ENCODE measurements around the gene C2orf76.

Gene C2orf76

GRCh38 chr2:119337749-119338148 lies 28.9 kb downstream of the C2orf76 start:
- no peak for DNase-seq (ENCODE audit: low read depth)

- no peak for DNase-seq (ENCODE audit: low read depth)
These were observed 32.8 kb downstream of the C2orf76 start for GRCh38 chr2:119333833-119334232.

DNA sequence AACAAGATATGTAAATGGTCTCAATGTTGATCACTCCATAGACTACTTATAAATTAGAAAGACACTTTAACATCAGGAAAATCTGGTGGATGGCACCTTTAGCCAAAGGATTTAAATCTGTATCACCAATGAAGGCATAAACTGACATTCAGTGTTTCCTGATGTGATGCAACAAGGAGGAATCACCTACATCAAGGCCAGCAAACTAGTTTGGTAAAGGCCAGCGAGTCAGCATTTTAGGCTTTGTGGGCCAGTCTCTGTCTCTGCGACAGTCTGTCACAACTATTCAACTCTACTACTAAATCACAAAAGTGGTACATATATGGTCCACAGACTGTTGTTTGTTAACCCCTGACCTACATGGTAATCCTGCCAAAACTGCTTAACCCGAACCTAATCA lies 33.3 kb downstream of the C2orf76 start:
- DNase-seq (ENCODE audit: low read depth) = peak; percentile 2

GRCh38 chr2:119332953-119333352 lies 33.7 kb downstream of the C2orf76 start:
- DNase-seq (ENCODE audit: low read depth) = no peak

DNA sequence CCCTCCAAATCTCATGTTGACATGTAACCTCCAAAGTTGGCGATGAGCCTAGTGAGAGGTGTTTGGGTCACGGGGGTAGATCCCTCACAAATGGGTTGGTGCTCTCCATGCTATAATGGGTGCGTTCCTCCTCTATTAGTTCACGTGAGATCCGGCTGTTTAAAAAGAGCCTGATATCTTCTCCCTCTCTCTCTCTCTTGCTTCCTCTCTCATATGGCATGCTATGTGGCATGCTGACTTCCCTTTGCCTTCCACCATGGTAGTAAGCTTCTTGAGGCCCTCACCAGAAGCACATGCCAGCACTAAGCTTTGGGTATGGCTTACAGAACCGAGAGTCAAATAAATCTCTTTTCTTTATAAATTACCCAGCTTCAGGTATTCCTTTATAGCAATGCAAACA lies 39.2 kb downstream of the C2orf76 start:
- no peak for DNase-seq (ENCODE audit: low read depth)

DNA sequence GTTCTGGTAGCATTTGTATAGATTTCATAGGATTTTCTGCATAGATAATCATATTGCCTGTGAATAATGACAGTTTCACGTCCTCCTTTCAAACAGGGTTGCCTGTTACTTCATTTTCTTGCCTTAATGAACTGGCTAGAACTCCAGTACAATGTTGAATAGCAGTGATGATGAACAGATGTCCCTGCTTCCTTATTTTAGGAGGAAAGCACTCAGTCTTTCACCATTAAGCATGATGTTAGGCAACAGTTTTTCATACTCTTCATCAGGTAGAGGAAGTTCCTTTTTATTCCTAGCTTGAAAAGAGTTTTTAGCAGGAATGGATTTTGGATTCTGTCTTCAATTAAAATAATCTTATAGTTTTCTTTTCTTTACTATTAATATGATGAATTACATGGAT lies 39.7 kb downstream of the C2orf76 start:
- DNase-seq (ENCODE audit: low read depth) = no peak

DNA sequence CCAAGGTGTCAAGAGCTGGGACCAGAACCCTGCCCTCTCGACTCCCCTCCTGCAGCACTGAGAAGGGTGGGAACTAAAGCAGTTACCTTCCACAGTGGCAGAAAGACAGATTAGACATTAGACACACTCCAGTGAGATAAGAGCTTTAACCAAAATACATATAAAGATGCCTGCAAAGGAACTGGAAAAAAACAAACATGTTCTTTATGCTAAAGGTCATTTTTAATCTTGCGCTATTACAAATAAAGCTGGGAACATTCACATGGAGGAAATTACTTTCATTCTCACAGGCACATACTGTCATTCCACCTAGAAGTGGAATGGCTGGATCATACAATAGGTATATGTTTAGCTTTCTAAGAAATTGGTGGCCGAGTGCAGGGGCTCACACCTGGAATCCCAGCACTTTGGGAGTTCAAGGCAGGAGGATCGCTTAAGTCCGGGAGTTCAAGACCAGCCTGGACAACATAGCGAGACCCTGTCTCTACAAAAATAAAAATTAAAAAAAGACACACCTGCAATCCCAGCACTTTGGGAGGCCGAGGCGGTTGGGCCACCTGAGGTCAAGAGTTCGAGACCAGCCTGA lies 41.9 kb downstream of the C2orf76 start:
- no peak for DNase-seq (ENCODE audit: low read depth)

GRCh38 chr2:119323459-119323858 lies 43.2 kb downstream of the C2orf76 start:
- DNase-seq (ENCODE audit: low read depth) = no peak

DNA sequence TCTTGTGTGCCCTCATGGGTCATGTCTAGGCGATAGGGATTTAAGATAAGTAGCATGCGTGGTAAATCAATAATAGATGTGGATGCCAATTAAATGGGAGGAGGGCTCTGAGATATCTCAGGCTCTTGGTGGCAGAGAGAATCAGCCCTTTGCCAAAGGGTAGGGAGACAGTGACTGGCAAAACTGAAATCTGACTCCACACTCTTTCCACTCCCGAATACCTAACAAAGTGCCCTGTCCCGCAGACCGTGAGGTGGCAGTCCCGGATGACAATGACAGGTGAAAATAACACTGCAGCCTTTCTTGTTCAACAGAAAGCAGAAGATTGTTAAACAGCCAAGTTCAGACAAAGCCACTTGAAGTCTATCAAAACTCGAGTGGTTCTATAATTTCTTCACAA lies 47.0 kb downstream of the C2orf76 start:
- no peak for DNase-seq (ENCODE audit: low read depth)

GRCh38 chr2:119317554-119317953 lies 49.1 kb downstream of the C2orf76 start:
- no peak for DNase-seq (ENCODE audit: low read depth)

DNA sequence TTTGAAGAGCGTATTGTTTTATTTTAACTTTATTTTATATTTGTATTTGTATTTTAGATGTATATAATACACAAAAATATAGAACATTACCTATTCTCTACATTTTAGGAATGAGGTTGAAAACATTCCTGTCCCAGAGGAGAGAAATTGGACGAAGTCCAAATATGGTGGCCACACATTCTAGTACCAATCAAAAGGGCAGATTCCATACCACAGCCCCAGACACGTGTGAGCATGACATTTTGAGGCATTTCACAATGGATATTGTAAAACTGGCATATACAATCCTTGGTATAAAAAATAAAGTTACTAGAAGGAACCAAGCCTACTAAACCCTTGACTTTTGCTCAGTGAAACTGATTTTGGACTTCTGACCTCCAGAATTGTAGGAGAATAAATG lies 50.6 kb downstream of the C2orf76 start:
- DNase-seq (ENCODE audit: low read depth) = peak; percentile 19

- peak; percentile 8 for DNase-seq (ENCODE audit: low read depth)
These were observed 51.3 kb downstream of the C2orf76 start for GRCh38 chr2:119315241-119315925.

DNA sequence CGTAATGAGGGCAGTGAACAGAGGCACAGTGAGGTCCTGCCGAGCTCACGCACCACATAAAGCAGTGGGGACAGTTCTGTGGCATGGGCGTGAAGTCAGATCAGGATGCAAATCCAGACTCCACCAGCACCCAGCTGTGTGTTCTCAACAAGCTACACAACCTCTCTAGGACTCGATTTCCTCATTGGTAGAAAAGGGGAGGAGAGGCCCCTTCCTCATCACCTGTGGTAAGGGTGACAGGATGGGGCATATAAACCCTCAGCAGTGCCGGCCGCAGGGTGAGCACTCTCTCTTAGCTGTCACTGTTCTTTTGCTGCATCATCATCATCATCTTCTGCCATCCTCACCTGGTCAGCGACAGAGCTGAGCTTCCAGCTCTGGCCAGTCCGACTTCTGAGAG lies 54.8 kb downstream of the C2orf76 start:
- DNase-seq (ENCODE audit: low read depth) = no peak

DNA sequence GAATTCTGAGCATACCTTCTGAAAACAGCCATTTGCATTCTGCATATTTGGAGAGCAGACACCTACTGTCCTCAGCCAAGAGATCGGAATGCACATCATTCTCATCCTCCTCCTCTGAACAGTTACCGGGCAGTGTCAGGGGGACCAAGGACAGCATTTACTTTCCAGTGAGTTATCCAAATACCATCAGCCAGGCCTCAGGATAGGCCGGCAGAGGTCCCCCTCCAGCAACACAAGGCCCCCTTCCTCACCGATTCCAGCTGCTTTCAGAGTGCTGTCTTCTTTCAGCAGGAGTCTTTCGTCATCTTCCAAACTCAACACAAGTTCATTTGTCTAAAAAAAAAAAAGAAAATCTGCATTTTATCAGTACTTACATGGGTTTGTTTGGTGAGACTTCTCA lies 55.3 kb downstream of the C2orf76 start:
- DNase-seq (ENCODE audit: low read depth) = no peak

- DNase-seq (ENCODE audit: low read depth) = no peak
These were observed 57.8 kb downstream of the C2orf76 start for GRCh38 chr2:119308793-119309330.

DNA sequence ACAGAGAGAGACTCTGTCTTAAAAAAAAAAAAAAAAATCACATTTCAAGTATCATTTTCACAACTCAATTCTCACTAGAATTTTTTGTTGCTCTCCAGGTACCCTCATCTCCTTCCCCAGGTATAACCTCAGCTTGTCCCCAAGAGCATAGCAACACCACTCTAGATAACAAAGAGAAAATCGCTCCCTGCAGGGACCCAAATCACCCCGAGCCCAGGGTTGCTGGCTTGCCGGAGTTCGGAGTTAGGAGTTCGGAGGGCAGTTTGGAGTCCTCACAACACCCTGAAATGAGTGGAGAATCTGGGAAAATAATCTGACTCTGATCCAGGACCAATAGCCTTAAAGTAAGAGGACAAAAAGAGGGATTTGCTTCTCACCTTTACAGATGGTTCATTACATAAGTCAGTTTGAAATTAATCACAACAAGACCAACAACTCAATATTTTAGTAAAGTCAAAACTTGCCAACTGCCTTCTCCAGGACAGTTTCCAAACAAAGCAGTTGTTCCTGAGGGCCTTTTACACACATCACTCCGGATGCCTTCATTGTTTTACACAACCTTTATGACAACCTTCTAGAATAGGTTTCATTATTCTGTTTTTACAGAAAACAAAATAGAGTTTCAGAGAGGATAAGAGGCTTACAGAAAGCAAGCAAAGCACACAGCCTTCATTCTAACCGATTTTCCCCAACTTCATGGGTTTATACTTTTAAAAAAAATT lies 59.1 kb downstream of the C2orf76 start:
- DNase-seq (ENCODE audit: low read depth) = no peak

DNA sequence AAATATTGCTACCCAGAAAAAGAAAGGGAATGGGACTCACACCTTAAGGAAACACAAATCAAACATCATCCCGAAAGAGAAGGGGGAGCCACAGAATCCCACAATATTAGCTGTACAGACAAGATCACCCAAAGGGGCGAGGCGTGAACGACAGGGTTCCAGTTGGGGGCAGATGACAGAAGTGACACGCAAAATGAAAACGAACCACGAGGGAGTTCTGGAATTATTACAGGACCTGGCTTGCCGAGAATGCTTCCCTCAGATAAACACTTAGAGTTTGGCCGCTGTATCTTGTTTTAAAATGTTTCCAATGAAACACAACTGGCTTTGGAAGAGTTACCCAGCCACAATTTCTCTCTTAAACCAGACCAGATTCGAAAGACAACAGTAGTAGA lies 60.4 kb downstream of the C2orf76 start:
- DNase-seq (ENCODE audit: low read depth) = no peak

DNA sequence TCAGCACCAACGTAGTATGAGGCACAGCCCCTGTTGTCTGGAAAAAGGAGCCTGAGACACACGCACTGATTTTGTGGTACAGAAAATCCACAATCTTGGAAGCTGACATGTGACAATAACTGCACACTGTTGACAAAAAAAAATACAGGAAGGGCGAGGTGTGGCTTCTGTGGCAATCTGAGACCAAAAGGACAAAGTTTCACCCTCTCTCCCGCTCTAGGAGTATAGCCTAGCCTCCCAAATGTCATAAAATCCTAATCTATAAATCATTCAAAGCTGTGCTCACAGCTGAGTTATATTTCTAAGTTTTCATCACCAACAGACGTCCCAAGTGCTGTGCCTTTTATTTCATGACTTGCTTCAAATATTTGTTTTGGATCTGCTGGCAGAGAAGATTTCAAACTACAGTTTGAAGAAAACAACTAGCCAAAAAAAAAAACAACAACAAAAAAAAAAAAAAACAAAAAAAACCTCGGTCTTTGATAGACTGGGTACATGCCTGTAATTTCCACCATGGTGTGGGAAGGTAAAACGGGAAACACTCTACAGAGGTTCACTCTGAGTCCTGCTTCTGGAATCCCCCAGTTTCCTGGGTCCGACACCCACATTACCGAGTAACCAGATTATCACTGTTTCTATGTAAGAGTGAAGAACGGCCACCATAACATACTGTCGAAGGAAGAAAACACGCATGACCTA lies 61.0 kb downstream of the C2orf76 start:
- no peak for DNase-seq (ENCODE audit: low read depth)

DNA sequence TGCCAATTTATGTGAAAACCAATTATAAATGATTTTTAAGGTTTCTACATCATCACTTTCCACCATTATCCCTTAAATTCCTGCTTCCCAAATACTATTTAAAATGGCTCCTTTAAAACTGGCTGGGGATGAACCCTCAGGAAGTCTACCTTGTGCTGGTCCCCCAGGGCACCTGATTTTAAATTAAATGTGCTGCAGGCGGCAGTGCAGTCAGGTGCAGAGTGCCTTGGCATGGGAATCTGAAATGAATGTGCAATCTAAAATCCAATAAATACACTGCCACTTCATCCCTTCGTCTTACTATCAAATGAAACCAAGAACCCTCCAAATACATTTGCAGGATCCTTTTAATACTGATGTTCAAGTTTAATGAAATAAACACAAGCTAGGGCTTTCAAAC lies 61.8 kb downstream of the C2orf76 start:
- no peak for DNase-seq (ENCODE audit: low read depth)

- DNase-seq (ENCODE audit: low read depth) = peak; percentile 22
These were observed 65.2 kb downstream of the C2orf76 start for GRCh38 chr2:119301413-119301812.

GRCh38 chr2:119295688-119296375 lies 70.8 kb downstream of the C2orf76 start:
- DNase-seq (ENCODE audit: low read depth) = no peak

DNA sequence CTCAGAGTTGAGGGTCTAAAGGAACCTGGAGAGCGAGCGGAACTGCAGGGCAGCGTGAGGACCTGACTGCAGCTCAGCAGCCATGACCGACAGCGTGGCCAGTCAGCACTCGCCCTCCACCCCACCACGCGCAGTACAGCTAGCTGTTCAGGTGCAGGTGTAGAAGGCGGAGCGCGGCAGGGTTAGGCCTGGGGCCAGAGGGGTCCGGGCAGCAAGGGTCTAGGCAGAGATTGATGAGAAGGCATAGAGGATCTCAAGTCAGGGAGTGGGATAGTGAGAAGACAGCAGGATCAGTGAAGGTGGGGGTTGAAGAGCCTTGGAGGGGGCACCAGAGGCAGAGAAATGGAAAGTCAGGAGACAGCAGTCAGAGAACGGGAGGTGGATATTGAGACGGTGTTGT lies 72.0 kb downstream of the C2orf76 start:
- no peak for DNase-seq (ENCODE audit: low read depth)
